ENCODE data around the gene NCOA7.

The NCOA7 gene

GRCh38 chr6:125952764-125953501 lies 162.2 kb downstream of the NCOA7 start:
- no peak for TF ChIP-seq JUND (IDR thresholded peaks at IDR 0.05; ENCODE audit: low read depth)
- in situ Hi-C loops (cut with HindIII; ENCODE audit: low pct_unique_long_range_greater_than_20kb, low sequenced_read_pairs): no loop called here
- DNase-seq (ENCODE audit: low read depth in 1 of 2, low spot score in 1 of 2): peak in 1 of 2 experiments; percentile 12

- in situ Hi-C loops (cut with HindIII; ENCODE audit: low pct_unique_long_range_greater_than_20kb, low sequenced_read_pairs): no loop called here
- no peak for TF ChIP-seq JUND (IDR thresholded peaks at IDR 0.05; ENCODE audit: low read depth)
These were observed 162.7 kb downstream of the NCOA7 start for GRCh38 chr6:125953502-125953875.

GRCh38 chr6:125954735-125955339 lies 164.1 kb downstream of the NCOA7 start:
- in situ Hi-C loops (cut with HindIII; ENCODE audit: low pct_unique_long_range_greater_than_20kb, low sequenced_read_pairs): no loop called here
- DNase-seq (ENCODE audit: low read depth in 1 of 2, low spot score in 1 of 2): no peak
- no peak for TF ChIP-seq JUND (IDR thresholded peaks at IDR 0.05; ENCODE audit: low read depth)

More at GRCh38 chr6:125953502-125953875, 162.7 kb downstream of the NCOA7 start:
- peak in 1 of 2 experiments; percentile 57 for DNase-seq (ENCODE audit: low read depth in 1 of 2, low spot score in 1 of 2)

- no peak for DNase-seq (ENCODE audit: low read depth in 1 of 2, low spot score in 1 of 2)
- in situ Hi-C loops (cut with HindIII; ENCODE audit: low pct_unique_long_range_greater_than_20kb, low sequenced_read_pairs): no loop called here
- TF ChIP-seq JUND (IDR thresholded peaks at IDR 0.05; ENCODE audit: low read depth): no peak
These were observed 165.2 kb downstream of the NCOA7 start for GRCh38 chr6:125955973-125956372.

GRCh38 chr6:125956506-125957390 lies 166.0 kb downstream of the NCOA7 start, which contains the start of gene HINT3:
TSS of gene HINT3 (plus strand) at chr6:125956770. CDS start at chr6:125956978, 208 bp downstream.
- peak; percentile 84 to 96 for DNase-seq (ENCODE audit: low read depth in 1 of 2, low spot score in 1 of 2)
- in situ Hi-C loops (cut with HindIII; ENCODE audit: low pct_unique_long_range_greater_than_20kb, low sequenced_read_pairs): no loop called here
- no peak for TF ChIP-seq JUND (IDR thresholded peaks at IDR 0.05; ENCODE audit: low read depth)

GRCh38 chr6:125957391-125957693 lies 166.6 kb downstream of the NCOA7 start:
- no peak for TF ChIP-seq JUND (IDR thresholded peaks at IDR 0.05; ENCODE audit: low read depth)
- DNase-seq (ENCODE audit: low read depth in 1 of 2, low spot score in 1 of 2): no peak
- in situ Hi-C loops (cut with HindIII; ENCODE audit: low pct_unique_long_range_greater_than_20kb, low sequenced_read_pairs): no loop called here

GRCh38 chr6:125957845-125958244 lies 167.1 kb downstream of the NCOA7 start:
- in situ Hi-C loops (cut with HindIII; ENCODE audit: low pct_unique_long_range_greater_than_20kb, low sequenced_read_pairs): no loop called here
- peak; percentile 17 to 50 for DNase-seq (ENCODE audit: low read depth in 1 of 2, low spot score in 1 of 2)
- no peak for TF ChIP-seq JUND (IDR thresholded peaks at IDR 0.05; ENCODE audit: low read depth)

- in situ Hi-C loops (cut with HindIII; ENCODE audit: low pct_unique_long_range_greater_than_20kb, low sequenced_read_pairs): no loop called here
- no peak for DNase-seq (ENCODE audit: low read depth in 1 of 2, low spot score in 1 of 2)
These were observed 168.3 kb downstream of the NCOA7 start for GRCh38 chr6:125959041-125959440.

GRCh38 chr6:125961117-125961516 lies 170.4 kb downstream of the NCOA7 start:
- in situ Hi-C loops (cut with HindIII; ENCODE audit: low pct_unique_long_range_greater_than_20kb, low sequenced_read_pairs): no loop called here
- no peak for TF ChIP-seq JUND (IDR thresholded peaks at IDR 0.05; ENCODE audit: low read depth)
- no peak for DNase-seq (ENCODE audit: low read depth in 1 of 2, low spot score in 1 of 2)

More at GRCh38 chr6:125959041-125959440, 168.3 kb downstream of the NCOA7 start:
- no peak for TF ChIP-seq JUND (IDR thresholded peaks at IDR 0.05; ENCODE audit: low read depth)

- no peak for TF ChIP-seq JUND (IDR thresholded peaks at IDR 0.05; ENCODE audit: low read depth)
- no peak for DNase-seq (ENCODE audit: low read depth in 1 of 2, low spot score in 1 of 2)
- in situ Hi-C loops (cut with HindIII; ENCODE audit: low pct_unique_long_range_greater_than_20kb, low sequenced_read_pairs): no loop called here
These were observed 172.2 kb downstream of the NCOA7 start for GRCh38 chr6:125962900-125963497.

- no peak for DNase-seq (ENCODE audit: low read depth in 1 of 2, low spot score in 1 of 2)
- no peak for TF ChIP-seq JUND (IDR thresholded peaks at IDR 0.05; ENCODE audit: low read depth)
- in situ Hi-C loops (cut with HindIII; ENCODE audit: low pct_unique_long_range_greater_than_20kb, low sequenced_read_pairs): no loop called here
These were observed 173.1 kb downstream of the NCOA7 start for GRCh38 chr6:125963817-125964216.

GRCh38 chr6:125966569-125966968 lies 175.8 kb downstream of the NCOA7 start:
- in situ Hi-C loops (cut with HindIII; ENCODE audit: low pct_unique_long_range_greater_than_20kb, low sequenced_read_pairs): no loop called here
- DNase-seq (ENCODE audit: low read depth in 1 of 2, low spot score in 1 of 2): no peak

More at GRCh38 chr6:125966569-125966968, 175.8 kb downstream of the NCOA7 start:
- TF ChIP-seq JUND (IDR thresholded peaks at IDR 0.05; ENCODE audit: low read depth): no peak

All from T47D (cell line).